Fibroblast of skin of right biceps (primary cell): ENCODE results near the gene GLT8D2.

Source experiments
- DNase-seq: peaks from one replicate; pipeline ENCODE4 v3.0.0-alpha.2; 2013

The GLT8D2 gene

DNA sequence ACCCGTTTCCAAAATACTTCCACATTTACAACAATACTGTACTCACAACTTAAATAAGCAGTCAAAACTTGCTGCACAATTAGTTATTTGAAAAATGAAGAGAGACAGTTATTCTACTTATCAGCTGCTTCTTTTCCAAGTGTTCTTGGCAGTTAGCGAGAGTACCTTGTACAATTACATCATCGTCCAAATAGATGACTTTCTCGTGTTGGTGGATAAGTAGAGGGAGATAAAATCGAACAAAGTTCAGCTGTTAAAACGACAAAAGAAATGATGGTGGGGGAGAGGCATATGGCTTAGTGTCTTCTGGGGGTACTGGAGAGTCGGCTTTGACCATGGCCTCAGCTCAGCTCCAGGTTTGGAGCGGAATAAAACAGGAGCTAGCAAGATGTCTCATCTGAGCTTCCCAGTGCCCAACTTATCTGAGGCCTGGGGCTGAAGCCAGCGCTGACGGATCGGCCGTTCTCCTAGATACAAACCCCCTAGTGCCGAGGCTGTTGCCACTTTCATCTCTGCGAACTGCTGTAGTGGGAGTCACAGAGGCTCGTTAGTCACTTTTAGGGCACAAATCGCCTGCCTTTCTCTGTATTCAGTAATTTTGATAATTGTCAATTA is 52.6 kb downstream of the GLT8D2 start:
- no peak for DNase-seq

DNA sequence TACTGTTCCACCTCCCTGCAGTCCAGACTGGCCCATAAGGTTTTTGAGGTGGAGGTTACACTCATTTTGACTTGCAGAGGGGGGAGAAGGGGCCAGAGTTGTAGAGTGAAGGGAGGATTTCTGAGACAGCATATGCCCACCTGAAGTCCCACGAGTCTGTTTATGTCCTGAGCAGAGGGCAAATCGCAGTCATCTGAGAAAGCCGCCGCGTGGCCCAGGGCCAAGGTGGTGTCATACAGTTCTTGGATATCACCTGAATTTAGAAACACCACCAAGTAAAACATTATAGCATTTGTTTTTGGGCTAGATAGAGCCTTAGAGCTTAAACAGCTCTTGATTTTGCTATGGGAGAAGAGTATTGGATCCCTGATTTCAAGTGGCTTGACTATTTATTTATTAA is 53.4 kb downstream of the GLT8D2 start:
- no peak for DNase-seq

DNA sequence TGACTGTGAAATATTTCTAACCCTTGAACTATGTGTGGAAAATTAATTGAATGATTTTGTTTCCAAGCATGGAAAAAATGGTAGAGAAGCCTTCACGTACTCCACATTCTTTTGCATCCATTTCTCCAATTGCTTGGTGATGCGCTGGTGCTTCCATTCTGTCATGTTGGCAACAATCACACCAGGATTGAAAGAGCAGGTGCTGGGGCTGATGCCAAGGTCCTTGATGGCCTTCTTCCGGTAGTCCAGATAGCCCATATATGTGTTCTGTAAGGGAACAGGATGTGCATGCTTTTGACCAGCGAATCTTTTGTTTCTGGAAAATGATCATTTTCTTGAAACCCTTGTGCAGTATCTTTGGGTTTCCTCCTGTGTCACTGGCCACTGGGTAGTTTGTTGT is 55.8 kb downstream of the GLT8D2 start:
- no peak for DNase-seq

DNA sequence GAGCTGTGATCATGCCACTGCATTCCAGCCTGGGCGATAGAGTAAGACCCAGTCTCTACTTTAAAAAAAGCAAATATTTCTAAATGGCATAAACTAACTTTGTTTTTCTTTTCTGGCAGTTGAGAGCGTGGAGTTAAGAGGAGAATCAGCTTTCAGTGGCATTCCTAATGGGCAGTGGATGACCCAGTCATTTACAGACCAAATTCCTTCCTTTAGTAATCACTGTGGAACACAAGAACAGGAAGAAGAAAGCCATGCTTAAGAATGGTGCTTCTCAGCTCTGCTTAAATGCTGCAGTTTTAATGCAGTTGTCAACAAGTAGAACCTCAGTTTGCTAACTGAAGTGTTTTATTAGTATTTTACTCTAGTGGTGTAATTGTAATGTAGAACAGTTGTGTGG is 63.2 kb downstream of the GLT8D2 start:
- peak; percentile 30 for DNase-seq

DNA sequence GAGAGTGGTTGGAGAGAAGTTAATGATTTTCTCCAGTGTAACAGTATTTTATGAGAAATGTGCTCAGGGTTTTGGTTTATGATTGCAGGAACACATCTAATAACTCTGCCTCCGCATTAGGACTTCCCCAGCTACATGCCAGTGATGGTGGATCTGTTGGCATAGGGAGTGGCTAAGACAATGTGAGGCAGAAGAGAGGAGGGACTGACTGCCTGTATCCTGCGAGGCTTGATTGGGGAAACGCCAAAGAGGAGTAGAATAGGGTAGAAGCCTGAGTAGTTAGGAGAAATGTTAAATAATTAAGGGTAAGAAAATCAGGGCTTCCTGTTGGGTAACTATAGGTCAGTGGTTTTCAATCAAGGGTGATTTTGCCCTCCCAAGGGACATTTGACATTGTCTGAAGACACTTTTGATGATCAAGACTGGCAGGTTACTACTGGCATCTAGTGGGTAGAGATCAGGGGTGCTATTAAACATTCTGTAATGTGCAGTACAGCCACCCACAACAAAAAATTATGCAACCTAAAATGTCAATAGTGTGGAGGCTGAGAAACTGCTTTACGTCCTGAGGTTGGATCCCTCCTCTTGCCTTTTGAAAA is 71.5 kb downstream of the GLT8D2 start:
- DNase-seq: no peak

DNA sequence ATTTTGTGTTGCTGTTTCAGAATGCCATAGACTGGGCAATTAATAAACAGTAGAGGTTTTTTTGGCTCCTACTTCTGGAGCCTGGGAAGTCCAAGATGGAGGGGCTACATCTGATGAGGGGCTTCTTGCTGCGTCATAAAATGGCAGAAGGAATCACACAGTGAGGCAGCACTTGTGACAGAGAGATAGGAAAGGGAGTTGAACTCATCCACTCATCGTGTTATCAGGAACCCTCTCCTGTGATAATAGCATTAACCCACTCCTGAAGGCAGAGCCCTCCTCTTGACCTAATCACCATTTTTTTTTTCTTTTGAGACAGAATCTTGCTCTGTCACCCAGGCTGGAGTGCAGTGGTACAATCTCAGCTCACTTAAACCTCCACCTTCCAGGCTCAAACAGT is 74.6 kb downstream of the GLT8D2 start:
- DNase-seq: no peak

DNA sequence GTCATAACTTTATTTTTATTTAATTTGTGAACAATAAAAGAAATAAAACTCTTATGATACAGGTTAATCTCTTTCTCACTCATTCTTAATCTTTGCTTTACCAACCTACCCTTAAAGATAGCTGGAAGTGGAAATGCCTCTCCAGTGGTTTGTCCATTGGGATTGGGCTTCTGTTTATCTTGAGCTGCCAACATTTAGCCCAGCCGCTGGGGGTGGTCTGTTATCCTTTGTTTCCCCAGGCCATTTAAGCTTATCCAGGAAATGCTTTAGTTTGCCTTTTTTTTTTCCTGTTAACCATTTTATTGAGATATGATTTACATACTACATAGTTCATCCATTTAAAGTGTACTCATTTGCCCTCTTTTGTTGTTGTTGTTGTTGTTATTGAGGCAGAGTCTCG is 76.1 kb downstream of the GLT8D2 start:
- no peak for DNase-seq

DNA sequence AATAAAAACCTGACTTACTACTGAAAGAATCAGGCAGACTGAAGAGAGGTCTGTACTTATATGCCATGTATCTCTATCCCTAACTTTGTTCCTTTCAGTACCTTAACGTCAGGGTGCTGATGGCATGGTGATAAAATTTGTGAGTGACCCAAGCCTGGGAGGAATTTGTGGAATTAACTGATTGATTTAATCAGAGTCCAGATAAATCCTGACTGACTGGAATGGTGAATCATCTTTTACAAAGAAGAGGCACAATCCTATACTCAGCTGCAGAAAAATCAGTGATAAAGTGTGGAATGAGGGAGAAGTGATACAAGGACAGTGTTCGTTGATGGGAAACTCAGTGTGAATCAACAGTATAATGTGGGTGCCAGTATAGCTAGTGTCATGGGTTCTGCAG is 80.6 kb downstream of the GLT8D2 start:
- DNase-seq: peak; percentile 71

DNA sequence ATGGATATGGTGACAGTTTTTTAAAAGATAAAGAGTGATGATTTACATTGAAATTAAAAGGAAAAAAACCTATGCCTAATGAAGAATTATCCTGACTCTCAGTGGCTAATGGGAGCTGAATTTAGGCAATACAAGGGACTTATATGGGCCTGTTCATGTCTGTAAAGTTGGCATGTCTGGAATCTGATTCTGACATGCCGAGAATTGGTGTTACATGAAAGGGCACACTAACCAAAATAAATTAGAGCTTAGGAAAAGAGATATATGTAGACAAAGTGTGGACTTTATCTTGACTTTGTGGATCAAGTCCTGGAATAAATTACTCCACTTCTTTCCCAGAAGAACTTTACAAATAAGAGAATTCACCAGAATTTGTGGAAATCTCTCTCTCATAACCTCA is 83.3 kb downstream of the GLT8D2 start:
- DNase-seq: no peak

DNA sequence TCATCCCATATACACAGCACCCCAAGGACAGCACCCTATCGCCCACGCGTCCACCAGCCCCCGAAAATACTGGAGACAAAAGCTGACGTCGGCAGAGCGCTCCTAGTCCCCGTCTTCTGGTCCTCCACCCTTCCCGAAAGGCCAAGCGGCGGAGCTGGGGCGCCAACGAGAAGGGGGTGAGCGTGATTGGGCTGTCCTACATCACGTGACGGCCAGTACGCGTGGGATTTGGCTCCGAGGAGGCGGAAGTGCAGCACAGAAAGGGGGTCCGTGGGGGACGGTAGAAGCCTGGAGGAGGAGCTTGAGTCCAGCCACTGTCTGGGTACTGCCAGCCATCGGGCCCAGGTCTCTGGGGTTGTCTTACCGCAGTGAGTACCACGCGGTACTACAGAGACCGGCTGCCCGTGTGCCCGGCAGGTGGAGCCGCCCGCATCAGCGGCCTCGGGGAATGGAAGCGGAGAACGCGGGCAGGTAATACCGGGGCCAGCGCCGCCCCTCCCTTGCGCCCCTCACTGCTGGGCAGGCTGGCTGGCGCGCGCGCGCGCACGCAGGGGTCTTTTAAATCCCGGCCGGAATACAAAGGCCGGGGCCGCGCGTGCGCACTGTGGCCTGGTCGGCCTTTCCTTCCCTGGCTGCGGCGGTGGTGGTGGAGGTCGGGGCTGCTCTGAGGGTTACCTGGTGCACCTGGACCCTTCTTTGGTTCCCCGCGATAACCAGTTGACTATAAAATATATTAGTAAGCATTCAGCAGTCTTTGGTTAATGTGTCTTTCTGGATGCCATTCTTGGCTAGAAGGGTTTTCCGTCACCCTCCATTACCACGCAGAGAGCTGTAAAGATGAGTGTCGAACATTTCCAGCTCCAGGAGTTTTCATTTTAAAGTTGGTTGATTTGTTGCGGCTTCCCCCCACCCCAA is 84.1 kb downstream of the GLT8D2 start, which contains the start of gene TDG:
Gene TDG, plus strand, starts transcription at position 283 of the 915 bp plus-strand sequence. Its CDS starts 166 bp downstream, at position 449.
- peak; percentile 99 for DNase-seq

DNA sequence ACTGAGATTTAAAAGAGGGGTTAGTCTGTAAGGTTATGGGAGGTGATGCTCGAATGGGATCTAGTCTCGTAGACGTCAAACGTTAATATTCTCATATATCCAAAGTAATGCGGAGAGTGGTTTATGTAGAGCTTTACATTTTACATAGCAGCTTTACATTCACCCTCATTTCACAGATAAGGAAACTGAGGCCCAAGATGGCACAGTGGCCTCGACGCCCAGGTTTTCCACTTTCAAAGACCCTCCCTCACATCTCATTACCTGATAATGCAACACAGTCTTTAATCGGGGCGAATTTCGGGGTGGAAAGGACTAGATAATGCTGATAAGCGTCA is 84.8 kb downstream of the GLT8D2 start:
- DNase-seq: no peak

DNA sequence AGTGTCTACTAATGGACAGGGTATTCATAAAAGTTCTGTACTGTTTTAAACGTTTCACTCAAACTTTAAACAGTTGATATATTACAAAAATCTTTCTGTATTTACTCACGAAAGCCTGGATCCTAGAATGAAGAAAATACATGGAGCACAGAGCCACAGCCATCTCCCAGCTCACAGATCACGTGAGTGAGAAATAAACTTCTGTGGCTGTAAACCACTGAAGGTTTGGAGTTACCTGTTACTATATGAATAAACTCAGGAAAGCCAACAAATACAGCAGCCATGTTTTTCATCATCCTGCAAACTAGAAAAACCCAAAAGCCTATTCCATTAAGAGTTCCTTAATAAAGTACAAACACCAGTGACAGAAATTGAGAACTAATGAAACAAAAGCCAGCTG is 85.2 kb downstream of the GLT8D2 start:
- DNase-seq: no peak

DNA sequence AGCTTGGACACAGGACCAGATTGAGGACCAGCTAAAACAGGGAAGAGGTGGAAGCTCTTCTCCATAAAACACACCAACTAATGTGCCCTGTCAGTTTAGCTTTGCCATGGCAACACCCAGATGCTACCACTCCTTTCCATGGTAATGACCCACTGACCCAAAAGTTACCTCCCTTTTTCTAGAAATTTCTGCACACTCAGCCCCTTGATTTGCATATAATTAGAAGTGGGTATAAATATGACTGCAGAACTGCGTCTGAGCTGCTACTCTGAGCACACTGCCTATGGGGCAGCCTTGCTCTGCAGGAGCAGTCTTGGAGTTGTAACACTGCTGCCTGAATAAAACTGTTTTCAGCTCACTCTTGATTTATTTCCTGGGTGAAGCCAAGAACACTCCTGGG is 87.5 kb downstream of the GLT8D2 start:
- no peak for DNase-seq

DNA sequence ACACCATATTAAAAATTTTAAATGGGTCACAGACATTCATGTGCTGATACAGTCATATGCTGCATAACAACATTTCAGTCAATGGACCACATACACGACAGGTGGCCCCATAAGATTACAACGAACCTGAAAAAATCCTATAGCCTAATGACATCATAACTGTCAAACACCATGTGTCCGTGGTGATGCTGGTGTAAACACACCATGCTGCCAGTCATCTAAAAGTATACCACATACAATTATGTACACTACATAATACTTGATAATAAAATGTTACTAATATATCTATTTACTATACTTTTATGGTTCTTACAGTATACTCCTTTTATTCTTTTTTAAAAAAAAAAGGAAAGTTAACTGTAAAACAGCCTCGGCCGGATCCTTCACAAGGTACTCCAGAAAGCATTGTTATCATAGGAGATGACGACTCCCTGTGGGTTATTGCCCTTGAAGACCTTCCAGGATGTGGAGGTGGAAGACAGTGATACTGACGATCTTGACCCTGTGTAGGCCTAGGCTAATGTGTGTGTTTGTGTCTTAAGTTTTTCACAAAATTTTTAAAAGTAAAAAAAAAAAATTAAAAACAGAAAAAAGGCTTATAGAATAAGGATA is 89.3 kb downstream of the GLT8D2 start:
- DNase-seq: no peak

DNA sequence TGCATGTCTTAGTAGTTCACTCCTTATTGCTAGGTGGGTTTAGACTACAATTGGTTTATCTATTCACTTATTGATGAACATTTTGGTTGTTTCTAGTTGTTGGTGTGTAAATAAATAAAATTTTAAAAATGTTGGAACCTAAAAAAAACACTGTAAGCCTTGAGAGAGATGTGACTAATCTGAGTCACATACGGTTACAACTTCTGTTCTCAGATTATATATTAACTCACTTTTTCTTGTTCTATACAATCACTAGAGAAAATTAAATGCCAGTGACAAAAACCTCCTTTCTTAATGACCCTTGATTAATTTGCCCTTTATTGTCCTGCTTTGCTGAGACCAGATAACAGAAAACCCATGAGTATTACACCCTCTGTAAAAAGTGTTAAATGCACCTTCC is 91.4 kb downstream of the GLT8D2 start:
- DNase-seq: no peak

DNA sequence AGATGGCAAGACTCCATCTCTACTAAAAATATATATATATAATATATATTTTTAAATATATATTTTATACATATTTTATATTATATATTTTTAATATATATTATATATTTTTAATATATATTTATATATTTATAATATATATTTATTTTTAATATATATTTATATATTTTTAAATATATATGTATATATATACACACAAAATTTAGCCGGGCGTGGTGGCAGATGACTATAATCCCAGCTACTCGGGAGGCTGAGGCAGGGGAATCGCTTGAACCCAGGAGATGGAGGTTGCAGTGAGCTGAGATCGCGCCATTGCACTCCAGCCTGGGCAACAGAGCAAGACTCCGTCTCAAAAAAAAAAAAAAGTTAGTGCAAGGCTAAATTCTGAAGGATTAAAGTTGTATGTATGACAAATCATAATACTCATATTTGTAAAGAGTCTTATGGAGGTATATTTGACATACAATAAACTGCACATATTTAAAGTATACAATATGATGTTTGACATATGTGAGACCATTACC is 92.1 kb downstream of the GLT8D2 start:
- DNase-seq: no peak

DNA sequence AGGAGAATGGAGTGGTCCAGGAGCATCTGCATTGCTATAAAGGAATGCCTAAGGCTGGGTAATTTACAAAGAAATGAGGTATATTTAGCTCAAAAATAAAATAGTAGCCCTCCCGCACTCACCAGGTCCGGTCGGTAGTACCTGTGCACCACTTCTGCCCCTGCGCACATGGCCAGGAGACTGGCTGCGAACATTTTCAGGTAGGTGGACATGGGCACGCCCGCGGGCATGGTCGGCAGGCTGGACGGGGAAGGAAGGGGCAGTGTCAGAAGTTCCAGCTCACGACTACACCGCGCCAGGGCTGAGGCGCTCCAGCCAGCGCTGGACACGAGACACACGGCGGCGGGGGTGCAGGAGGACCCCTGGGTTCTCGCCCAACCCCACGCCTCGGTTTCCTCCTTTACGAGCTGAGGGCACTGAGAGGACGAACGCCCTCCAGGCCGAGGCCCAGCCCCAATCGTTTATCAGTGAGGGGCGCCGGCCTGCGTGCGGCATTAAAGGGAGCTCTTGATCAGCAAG is 93.4 kb downstream of the GLT8D2 start:
- DNase-seq: no peak

DNA sequence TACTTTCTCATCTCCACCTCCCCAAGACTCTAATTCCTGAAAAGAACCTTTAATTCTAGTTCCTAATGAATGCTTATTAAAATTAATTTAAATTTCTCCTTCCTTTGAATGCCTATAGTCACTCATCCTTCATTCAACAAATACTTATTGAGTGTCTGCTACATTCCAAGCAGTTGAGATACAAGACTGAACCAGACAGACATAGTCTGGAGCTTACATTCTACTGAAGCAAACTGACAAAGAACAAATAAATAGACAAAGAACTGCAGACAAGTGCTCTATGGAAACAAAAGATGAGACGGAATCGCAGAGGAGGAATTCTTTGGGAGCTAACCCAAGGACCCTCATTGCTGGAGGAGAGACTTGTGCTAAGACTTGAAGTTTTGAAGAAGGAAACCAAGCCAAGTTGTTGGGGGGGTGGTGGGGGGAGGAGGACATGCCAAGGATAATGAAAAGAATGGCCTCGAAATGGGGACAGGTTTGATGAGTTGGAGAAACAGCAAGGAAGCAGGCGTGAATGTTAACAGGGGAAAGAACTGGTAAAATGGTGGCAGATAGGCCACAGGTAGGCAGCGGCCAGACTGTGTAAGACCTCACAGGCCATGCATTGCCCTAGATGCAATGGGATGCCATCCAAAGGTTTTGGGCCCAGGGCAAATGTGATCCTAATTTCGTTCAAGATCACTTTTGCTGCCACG is 94.0 kb downstream of the GLT8D2 start:
- DNase-seq: peak; percentile 30

DNA sequence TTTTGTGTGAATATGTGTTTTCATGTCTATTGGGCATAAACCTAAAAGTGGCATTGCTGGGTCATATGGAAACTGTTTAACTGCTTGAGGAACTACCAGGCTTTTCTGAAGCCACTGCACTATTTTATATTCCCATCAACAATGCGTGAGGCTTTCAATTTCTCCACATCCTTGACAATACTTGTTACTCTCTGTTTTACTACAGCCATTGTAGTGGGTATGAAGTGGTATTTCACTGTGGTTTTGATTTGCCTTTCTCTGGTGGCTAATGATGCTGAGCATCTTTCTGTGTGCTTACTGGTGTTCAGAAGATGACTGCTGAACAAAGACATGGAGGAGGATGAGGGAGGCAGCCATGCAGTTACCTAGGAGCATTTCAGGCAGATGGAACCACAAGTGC is 97.5 kb downstream of the GLT8D2 start:
- DNase-seq: no peak

DNA sequence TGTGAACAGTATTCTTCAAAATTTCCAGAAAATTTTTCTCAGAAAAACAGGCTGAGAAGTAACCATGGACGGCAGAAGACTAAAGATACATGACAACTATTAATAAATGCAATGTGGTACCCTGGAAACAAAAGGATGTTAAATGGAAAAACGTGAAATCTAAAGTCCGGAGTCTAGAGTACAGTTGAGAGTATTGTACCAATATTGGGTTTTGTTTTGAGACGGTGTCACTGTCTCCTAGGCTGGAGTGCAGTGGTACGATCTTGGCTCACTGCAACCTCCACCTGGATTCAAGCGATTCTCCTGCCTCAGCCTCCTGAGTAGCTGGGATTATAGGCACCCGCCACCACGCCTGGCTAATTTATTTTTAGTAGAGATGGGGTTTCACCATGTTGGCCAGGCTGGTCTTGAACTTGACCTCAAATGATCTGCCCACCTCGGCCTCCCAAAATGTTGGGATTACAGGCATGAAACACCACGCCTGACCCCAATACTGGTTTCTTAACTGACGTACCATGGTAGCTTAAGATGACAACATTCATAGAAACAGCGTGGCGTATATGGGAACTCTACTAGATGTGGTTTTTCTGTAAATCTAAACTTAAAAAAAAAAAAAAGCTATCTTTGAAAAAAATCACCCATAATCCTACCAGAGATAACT is 101.1 kb downstream of the GLT8D2 start:
- no peak for DNase-seq

DNA sequence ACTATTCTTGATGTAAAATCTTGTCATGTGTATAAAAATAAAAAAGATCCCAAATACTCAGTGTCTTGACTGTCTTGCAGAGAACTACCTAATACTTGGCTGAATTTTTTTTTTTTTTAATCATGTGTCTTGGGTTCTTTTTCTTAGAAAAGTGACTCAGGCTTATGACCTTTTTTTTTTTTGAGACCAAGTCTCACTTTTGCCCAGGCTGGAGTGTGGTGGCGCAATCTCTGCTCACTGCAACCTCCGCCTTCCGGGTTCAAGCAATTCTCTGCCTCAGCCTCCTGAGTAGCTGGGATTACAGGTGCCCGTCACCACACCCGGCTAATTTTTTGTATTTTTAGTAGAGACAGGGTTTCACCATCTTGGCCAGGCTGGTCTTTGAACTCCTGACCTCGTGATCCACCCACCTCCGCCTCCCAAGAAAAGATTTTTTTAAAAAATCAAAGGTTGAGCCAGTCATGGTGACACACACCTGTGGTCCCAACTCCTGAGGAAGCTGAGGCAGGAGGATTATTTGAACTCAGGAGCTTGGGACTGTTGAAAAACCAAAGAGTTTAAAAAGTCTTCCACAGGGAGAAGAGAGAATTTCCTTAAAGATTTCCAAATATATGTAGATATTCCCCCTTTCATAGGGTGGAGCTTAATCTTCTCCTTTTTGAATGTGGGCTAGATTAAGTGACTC is 102.0 kb downstream of the GLT8D2 start:
- DNase-seq: no peak
